WERI-Rb-1 (cell line): ENCODE data around the gene MRPS27.
"Not testable (repeated sequence)": the region's sequence is repeated elsewhere in the genome, so short reads cannot be mapped to it uniquely, and the experiment has no call there.

Source experiments
- DNase-seq: peaks from one replicate; pipeline ENCODE4 v3.0.0-alpha.2; 2020
- H3K27ac ChIP-seq: fragments of 250-450 bp; sonication (Bioruptor Pico); 2 replicates; pipeline ENCODE4 v1.5.1; 2020; ENCODE audit warnings: mild to moderate bottlenecking, moderate library complexity
- H3K27me3 ChIP-seq: fragments of 250-450 bp; sonication (Bioruptor Pico); 2 replicates; pipeline ENCODE4 v1.5.1; 2021; ENCODE audit warnings: mild to moderate bottlenecking, low read depth, moderate library complexity; ENCODE audit not compliant: insufficient read depth, severe bottlenecking
- H3K36me3 ChIP-seq: fragments of 250-450 bp; sonication (Bioruptor Pico); 2 replicates; pipeline ENCODE4 v1.5.1; 2020; ENCODE audit warnings: mild to moderate bottlenecking, moderate library complexity
- H3K4me3 ChIP-seq: 2 replicates; pipeline ENCODE4 v1.5.1; 2011; ENCODE audit warnings: low read depth, mild to moderate bottlenecking, control low read depth, low read length
- H3K9me3 ChIP-seq: fragments of 250-450 bp; sonication (Bioruptor Pico); 2 replicates; pipeline ENCODE4 v1.5.1; 2021; ENCODE audit warnings: mild to moderate bottlenecking, moderate library complexity; ENCODE audit not compliant: severe bottlenecking
- CTCF ChIP-seq: IDR thresholded peaks from 2 replicates; pipeline ENCODE4 v1.5.1; 2011; ENCODE audit warnings: low read depth, mild to moderate bottlenecking, control low read depth, inconsistent platforms, low read length

The MRPS27 gene

GRCh38 chr5:72300590-72301339 is 19.3 kb downstream of the MRPS27 start:
- Histone ChIP-seq H3K4me3 (no peak overlapping the region), H3K9me3 (no peaks in the 10 kb centered on the region), H3K27me3 (no peaks in the 10 kb centered on the region), H3K27ac (no peak overlapping the region), H3K36me3 (peaks cover 8% of the 10 kb centered on the region)
- no peak for TF ChIP-seq CTCF
- no peak for DNase-seq

GRCh38 chr5:72298711-72299110 is 21.3 kb downstream of the MRPS27 start:
- no peak overlapping the region for H3K27ac ChIP-seq
- peaks cover 11% of the 10 kb centered on the region for H3K36me3 ChIP-seq
- no peaks in the 10 kb centered on the region for H3K9me3 ChIP-seq
- no peak for DNase-seq
- no peak overlapping the region for H3K4me3 ChIP-seq
- no peaks in the 10 kb centered on the region for H3K27me3 ChIP-seq
- TF ChIP-seq CTCF: no peak

- not testable (repeated sequence) for H3K4me3 ChIP-seq, H3K27me3 ChIP-seq, DNase-seq, H3K9me3 ChIP-seq, H3K27ac ChIP-seq
- H3K36me3 ChIP-seq: peaks cover 15% of the 10 kb centered on the region
Measured at GRCh38 chr5:72298136-72298535, 21.9 kb downstream of the MRPS27 start.

GRCh38 chr5:72296256-72296655 is 23.8 kb downstream of the MRPS27 start:
- Histone ChIP-seq H3K36me3 (peaks cover 20% of the 10 kb centered on the region), H3K9me3 (no peaks in the 10 kb centered on the region), H3K27me3 (no peaks in the 10 kb centered on the region), H3K27ac (no peak overlapping the region), H3K4me3 (no peak overlapping the region)
- DNase-seq: no peak
- TF ChIP-seq CTCF: no peak

- Histone ChIP-seq H3K4me3 (no peak overlapping the region), H3K9me3 (no peaks in the 10 kb centered on the region), H3K36me3 (peaks cover 20% of the 10 kb centered on the region), H3K27ac (no peak overlapping the region), H3K27me3 (no peaks in the 10 kb centered on the region)
- DNase-seq: no peak
- TF ChIP-seq CTCF: no peak
Measured at GRCh38 chr5:72295539-72295938, 24.5 kb downstream of the MRPS27 start.

- Histone ChIP-seq H3K9me3 (no peaks in the 10 kb centered on the region), H3K27me3 (no peaks in the 10 kb centered on the region), H3K36me3 (peaks cover 20% of the 10 kb centered on the region), H3K27ac (no peak overlapping the region), H3K4me3 (no peak overlapping the region)
- DNase-seq: no peak
- no peak for TF ChIP-seq CTCF
Measured at GRCh38 chr5:72294473-72294872, 25.6 kb downstream of the MRPS27 start.
